Rectal smooth muscle tissue (tissue), 1 donor: ENCODE measurements around the gene RNF5.
A peak's percentile ranks its signal among the peaks of the same experiment; 100 is the strongest.
"Not testable (repeated sequence)": the region's sequence is repeated elsewhere in the genome, so short reads cannot be mapped to it uniquely, and the experiment has no call there.

Experiments
- H3K27ac ChIP-seq: one replicate; pipeline ENCODE4 v1.7.0; 2013; ENCODE audit warnings: low read depth, low read length, inconsistent platforms
- H3K27me3 ChIP-seq: one replicate; pipeline ENCODE4 v1.7.0; 2013; ENCODE audit warnings: low read length; ENCODE audit not compliant: control insufficient read depth, insufficient read depth
- H3K36me3 ChIP-seq: one replicate; pipeline ENCODE4 v1.7.0; 2013; ENCODE audit warnings: low read length; ENCODE audit not compliant: control insufficient read depth, insufficient read depth
- H3K4me1 ChIP-seq: one replicate; pipeline ENCODE4 v1.7.0; 2013; ENCODE audit warnings: low read length; ENCODE audit not compliant: control insufficient read depth, insufficient read depth
- H3K4me3 ChIP-seq: one replicate; pipeline ENCODE4 v1.7.0; 2013; ENCODE audit warnings: low read length
- H3K9ac ChIP-seq: one replicate; pipeline ENCODE4 v1.7.0; 2013; ENCODE audit warnings: low read length

The RNF5 gene

GRCh38 chr6:32182555-32182981, 4.4 kb downstream of the RNF5 start:
- H3K27ac ChIP-seq = no peak overlapping the region
- H3K4me1 ChIP-seq = peaks cover 14% of the 10 kb centered on the region
- no peak overlapping the region for H3K9ac ChIP-seq
- no peak overlapping the region for H3K4me3 ChIP-seq
- no peaks in the 10 kb centered on the region for H3K27me3 ChIP-seq
- peaks cover 19% of the 10 kb centered on the region for H3K36me3 ChIP-seq

GRCh38 chr6:32183030-32183429, 4.8 kb downstream of the RNF5 start:
- Histone ChIP-seq H3K27ac (no peak overlapping the region), H3K9ac (no peak overlapping the region), H3K36me3 (peaks cover 21% of the 10 kb centered on the region), H3K27me3 (no peaks in the 10 kb centered on the region), H3K4me1 (peaks cover 14% of the 10 kb centered on the region), H3K4me3 (no peak overlapping the region)

- no peak overlapping the region for H3K4me3 ChIP-seq
- H3K4me1 ChIP-seq = peaks cover 17% of the 10 kb centered on the region
- no peak overlapping the region for H3K9ac ChIP-seq
- no peaks in the 10 kb centered on the region for H3K27me3 ChIP-seq
- H3K36me3 ChIP-seq = peaks cover 21% of the 10 kb centered on the region
- H3K27ac ChIP-seq = no peak overlapping the region
These were observed 5.4 kb downstream of the RNF5 start for GRCh38 chr6:32183483-32184083.

- no peak within 1 kb of the TSS for H3K9ac ChIP-seq
- no peak within 1 kb of the TSS for H3K4me3 ChIP-seq
- peaks cover 12% of the 10 kb centered on the region for H3K4me1 ChIP-seq
- peaks cover 21% of the 10 kb centered on the region for H3K36me3 ChIP-seq
- H3K27me3 ChIP-seq = no peaks in the 10 kb centered on the region
- peak within 1 kb of the TSS; percentile 37 for H3K27ac ChIP-seq
These were observed 6.0 kb downstream of the RNF5 start, which contains the start of gene AGER for GRCh38 chr6:32184084-32184640. Gene AGER, minus strand, starts transcription at chr6:32184253. Its CDS starts 31 bp downstream, at chr6:32184222.

- H3K27me3 ChIP-seq, H3K4me3 ChIP-seq, H3K9ac ChIP-seq, H3K4me1 ChIP-seq: not testable (repeated sequence)
- Histone ChIP-seq H3K27ac (peak overlapping the region; percentile 76), H3K36me3 (peaks cover 17% of the 10 kb centered on the region)
These were observed 7.5 kb downstream of the RNF5 start for GRCh38 chr6:32185681-32186131.

- Histone ChIP-seq H3K4me1 (peaks cover 14% of the 10 kb centered on the region), H3K27ac (peak overlapping the region; percentile 76), H3K36me3 (peaks cover 12% of the 10 kb centered on the region)
- H3K27me3 ChIP-seq, H3K4me3 ChIP-seq, H3K9ac ChIP-seq: not testable (repeated sequence)
These were observed 8.1 kb downstream of the RNF5 start for GRCh38 chr6:32186151-32186840.

- H3K36me3 ChIP-seq = peaks cover 11% of the 10 kb centered on the region
- no peak overlapping the region for H3K9ac ChIP-seq
- no peaks in the 10 kb centered on the region for H3K27me3 ChIP-seq
- peaks cover 14% of the 10 kb centered on the region for H3K4me1 ChIP-seq
- peak overlapping the region; percentile 76 for H3K27ac ChIP-seq
- peak overlapping the region; percentile 16 for H3K4me3 ChIP-seq
These were observed 9.0 kb downstream of the RNF5 start for GRCh38 chr6:32187009-32187709.

- Histone ChIP-seq H3K36me3 (peaks cover 10% of the 10 kb centered on the region), H3K4me1 (peaks cover 14% of the 10 kb centered on the region)
These were observed 9.6 kb downstream of the RNF5 start for GRCh38 chr6:32187725-32188380.

GRCh38 chr6:32188381-32189068, 10.3 kb downstream of the RNF5 start:
- peak overlapping the region; percentile 71 for H3K4me3 ChIP-seq
- no peaks in the 10 kb centered on the region for H3K27me3 ChIP-seq
- H3K36me3 ChIP-seq = peaks cover 3% of the 10 kb centered on the region
- H3K27ac ChIP-seq = peak overlapping the region; percentile 92
- peaks cover 14% of the 10 kb centered on the region for H3K4me1 ChIP-seq
- peak overlapping the region; percentile 25 for H3K9ac ChIP-seq

More at GRCh38 chr6:32187725-32188380, 9.6 kb downstream of the RNF5 start:
- H3K27ac ChIP-seq, H3K9ac ChIP-seq, H3K27me3 ChIP-seq: not testable (repeated sequence)
- peak overlapping the region; percentile 71 for H3K4me3 ChIP-seq

GRCh38 chr6:32189069-32189741, 11.0 kb downstream of the RNF5 start:
- Histone ChIP-seq H3K4me3 (peak overlapping the region; percentile 71), H3K4me1 (peaks cover 14% of the 10 kb centered on the region), H3K27ac (peak overlapping the region; percentile 92), H3K9ac (peak overlapping the region; percentile 6), H3K27me3 (no peaks in the 10 kb centered on the region), H3K36me3 (peaks cover 3% of the 10 kb centered on the region)

GRCh38 chr6:32189742-32190053, 11.5 kb downstream of the RNF5 start:
- Histone ChIP-seq H3K4me3 (peak overlapping the region; percentile 71), H3K9ac (peak overlapping the region; percentile 6), H3K27me3 (no peaks in the 10 kb centered on the region), H3K27ac (peak overlapping the region; percentile 92), H3K4me1 (peaks cover 15% of the 10 kb centered on the region), H3K36me3 (peaks cover 3% of the 10 kb centered on the region)
